ENCODE results near the gene ZBP1.

Gene ZBP1

DNA sequence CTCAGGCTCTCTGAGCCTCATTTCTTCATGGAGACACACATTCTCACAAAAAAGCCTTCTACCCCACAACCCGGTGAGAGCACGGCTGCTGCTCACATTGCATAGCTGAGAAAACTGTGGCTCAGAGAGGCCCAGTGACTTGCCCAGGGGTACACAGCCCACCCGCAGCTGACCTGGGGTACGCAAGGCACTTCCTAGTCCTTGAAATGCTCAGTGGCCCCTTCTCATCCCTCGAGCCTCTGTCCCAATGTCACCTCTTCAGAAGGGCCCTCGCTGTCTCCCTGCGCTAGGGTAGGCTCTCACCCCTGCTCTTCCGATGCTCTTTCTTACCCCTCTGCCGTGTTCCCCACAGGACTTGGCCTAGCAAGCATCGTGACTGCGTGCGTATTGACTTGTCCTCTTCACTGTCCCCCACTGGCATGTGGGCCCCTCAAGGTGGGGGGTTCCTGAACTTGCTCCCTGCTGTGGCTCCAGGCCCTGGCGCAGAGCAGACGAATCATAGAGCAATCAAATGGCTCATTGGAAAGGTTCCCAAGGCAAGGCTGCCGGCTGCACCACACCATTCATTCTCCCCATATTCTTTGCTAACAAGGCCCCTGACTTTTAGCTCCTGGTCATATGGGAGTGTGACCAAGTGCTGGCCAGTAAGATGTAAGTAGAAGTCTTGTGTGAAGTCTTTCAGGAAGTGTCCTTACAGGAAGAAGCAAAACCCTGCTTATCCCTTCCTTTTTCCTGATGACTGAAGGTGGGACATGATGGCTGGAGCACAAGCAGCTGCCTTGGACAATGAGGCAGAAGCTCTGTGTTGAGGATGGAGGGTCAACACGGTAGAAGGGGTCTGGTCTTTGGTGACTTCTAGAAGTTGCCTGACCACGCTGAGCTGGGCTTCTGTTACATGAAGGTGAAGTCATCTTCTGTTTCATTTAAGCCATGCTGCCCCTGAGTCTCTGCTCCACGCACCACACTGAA lies 36.7 kb downstream of the ZBP1 start:
- DNase-seq, result no peak

DNA sequence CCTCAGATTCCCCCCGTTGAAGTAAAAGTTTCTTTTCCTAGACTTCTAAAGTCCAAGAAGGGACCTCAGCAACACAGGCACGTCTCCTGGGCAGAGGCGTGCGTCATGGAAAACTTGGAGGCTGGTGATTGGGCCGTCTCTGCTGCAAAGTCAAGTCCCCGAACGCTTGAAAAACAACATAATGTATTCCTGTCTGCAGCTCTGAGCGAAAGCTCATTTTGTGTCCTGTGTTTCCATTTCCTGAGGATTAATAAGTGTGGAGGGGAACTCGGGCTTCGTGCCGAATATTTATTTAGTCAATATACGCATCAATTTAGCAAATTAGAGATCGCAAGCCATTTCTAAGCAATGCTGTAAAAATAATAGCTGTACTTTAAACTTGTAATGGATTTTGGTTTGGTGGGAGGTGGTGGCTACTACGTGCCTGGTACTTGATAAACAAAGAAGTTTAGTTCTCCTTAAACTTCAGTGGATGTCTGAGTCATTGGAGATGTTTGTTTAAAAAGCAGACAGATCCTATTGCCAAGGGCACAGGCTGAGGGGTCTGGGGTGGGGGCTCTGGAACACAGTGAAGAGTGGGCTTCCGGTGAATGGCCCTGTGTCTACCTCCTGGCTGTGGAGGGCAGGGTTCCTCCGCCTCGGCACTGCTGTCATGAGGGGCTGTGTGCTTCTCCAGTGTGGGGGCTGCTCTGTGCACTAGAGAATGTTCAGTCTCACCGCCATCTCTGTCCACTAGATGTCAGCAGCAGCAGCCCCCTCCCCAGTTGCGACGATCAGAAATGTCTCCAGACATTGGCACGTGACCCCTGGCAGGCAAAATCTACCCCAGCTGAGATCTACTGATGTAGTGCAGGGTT lies 37.6 kb downstream of the ZBP1 start:
- DNase-seq, result no peak

DNA sequence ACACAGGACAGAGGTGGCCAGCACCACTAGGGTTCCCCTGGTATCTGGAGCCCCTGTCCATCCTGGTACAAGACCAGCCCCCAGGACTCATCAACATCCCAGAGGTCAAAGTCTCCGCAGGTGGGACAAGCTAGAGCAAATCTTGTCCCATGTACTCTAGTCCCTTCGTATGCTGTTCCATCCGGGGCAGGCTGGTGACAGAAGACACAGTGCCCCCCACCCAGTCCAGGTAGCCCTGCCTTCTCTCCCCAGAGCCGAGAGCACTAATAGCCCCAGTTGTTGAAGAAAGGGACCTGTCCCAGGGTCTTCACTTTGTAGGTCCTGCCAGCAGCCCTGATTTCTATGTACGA lies 38.2 kb downstream of the ZBP1 start:
- no peak for DNase-seq

DNA sequence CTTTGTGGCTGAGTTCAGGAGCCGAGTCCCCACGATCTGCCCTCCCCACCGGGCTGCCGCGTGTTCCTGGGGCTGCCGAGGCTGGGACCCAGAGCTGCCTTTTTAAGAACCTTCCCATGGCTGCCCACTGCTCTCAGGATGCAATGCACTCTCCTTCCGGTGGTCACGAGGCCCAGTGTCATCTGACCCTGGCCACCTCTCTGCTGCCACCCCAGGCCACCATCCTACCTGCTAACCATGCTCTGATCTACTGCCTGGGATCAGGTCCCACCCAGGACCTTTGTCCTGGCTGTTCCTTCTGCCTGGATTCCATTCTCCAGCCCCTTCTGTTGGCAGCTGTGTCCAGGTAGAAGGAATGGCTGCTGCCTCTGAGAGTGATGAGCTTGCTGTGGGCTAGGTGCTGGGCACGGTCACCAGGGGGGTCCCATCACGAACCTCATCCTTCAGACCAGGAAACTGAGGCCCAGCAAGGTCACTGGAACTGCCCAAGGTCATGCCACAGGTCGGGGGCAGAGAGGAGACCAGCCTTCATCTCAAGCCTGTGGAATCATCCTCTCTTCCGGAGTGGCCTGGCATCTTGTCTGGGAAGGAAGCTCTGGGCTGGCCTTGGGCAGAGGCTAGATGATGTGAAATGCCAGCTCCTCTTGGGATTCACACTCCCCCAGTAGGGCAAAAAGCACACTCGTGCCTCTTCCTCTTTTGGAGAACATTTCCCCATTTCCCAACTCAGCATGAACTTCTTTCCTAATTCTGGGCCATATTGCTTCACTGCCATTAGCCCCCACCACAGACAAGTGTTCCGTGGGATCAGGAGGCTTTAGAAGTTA lies 38.8 kb downstream of the ZBP1 start:
- no peak for DNase-seq

DNA sequence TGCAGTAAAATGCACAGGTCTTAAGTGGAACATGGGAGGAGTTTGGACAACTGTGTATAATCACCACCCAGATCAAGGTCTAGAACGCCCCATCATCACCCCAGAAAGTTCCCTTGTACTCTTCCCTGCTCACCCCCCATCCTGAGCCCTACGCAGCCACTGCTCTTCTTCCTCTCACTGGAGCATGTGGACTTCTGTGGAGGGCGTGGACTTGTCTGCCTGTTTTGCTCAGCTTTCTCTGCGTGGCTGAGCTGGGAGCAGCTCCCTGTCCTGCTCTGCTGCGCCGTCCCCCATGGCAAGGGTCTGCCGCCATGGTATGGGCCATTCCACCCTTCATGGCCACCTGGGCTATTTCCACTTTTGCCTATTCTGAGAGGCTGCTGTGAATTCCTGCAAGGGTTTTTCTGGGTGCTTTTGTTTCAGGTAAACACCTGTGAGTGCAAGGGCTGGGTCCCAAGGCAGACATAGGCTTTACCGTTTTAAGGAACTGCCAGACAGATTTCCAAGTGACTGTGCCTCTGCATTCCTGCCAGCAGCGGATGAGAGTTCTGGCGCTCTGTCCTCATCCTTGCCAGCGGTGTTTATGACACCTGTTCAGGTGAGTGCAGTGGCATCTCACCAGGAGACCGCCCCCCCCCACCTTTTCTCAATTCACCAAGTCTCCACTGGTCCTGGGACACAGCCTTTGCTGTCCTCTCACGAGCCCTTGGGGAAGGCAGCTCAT lies 39.6 kb downstream of the ZBP1 start:
- DNase-seq, result no peak

DNA sequence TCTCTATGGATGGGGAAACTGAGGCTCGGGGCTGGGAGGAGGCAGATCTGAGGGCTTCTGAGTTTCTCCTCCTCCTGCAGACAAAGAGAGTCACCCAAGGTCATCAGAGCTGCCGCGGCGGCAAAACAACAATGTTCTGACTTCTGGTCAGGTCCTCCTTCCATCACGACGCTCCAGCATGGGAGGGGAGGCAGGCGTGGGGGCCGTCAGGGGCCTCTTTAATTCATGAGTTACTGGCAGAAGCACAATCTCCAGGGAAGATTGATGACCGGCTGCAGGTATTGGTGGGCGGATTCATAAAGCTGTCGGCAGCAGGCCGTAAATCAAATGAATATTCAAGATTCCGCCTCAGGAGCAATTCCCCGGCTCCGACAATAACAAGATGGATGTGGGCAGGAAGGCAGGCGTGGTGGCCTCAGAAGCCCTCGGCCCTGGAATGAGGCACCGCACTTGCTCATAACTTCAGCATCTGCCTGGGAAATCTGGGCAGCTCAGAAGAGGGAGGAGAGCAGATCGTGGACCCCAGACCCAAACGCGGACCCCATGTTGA lies 40.3 kb downstream of the ZBP1 start:
- DNase-seq, result no peak

DNA sequence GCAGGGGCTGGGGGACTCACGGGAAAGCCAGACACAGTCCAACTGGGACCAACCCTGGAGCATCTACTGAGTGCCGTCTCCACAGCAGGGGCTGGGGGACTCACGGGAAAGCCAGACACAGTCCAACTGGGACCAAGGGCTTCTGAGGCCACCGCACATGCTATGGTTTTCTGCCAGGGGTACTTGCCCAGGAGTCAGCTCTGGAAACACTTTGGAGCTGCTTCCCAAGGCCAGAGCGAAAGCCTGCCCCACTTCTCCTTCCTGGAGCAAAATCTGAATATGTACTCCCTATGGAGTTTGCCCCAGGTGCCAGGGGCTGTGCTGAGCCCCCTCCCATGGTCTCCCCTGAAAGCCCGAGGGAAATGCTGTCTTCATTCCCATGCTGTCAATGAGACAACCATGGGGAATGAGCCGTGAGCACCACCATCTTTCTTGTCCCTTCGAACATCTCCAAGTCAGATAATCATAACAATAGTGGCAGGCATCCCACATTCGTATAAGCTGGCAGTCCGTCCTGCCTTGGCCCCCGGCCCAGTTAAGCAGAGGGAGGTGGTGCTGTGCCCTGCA lies 40.8 kb downstream of the ZBP1 start:
- no peak for DNase-seq

DNA sequence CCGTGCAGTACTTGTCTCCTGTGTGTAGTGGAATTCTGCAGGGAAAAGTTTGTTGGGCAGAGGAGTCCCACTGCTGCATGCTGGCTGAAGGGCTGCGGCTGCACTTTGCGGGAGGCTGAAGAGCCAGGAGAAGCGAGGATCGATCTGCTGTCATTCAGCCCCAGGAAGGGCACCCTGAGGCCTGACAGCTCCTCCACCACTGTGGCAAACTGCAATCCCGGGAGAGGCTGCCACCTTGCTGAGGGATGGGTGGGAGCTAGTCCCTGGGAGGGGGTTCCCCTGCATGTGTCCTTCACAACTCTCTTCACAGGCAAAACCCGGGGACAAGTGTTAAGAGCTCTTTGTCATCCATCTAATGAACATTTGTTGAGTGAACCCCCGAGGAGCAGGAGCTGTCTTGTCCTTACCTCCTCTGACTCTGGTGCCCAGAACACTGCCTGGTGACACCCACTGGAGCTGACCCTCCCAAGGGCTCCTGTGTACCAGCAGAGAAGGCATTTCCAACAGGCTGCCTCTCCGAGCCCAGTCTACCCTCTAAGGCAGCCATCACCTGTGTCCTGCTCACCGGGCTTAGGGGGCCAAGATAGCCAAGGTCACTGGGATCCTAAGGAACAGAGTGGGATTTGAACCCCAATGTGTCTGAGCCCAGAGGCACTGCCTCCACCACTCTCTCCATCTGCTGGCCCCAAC lies 41.6 kb downstream of the ZBP1 start:
- no peak for DNase-seq

DNA sequence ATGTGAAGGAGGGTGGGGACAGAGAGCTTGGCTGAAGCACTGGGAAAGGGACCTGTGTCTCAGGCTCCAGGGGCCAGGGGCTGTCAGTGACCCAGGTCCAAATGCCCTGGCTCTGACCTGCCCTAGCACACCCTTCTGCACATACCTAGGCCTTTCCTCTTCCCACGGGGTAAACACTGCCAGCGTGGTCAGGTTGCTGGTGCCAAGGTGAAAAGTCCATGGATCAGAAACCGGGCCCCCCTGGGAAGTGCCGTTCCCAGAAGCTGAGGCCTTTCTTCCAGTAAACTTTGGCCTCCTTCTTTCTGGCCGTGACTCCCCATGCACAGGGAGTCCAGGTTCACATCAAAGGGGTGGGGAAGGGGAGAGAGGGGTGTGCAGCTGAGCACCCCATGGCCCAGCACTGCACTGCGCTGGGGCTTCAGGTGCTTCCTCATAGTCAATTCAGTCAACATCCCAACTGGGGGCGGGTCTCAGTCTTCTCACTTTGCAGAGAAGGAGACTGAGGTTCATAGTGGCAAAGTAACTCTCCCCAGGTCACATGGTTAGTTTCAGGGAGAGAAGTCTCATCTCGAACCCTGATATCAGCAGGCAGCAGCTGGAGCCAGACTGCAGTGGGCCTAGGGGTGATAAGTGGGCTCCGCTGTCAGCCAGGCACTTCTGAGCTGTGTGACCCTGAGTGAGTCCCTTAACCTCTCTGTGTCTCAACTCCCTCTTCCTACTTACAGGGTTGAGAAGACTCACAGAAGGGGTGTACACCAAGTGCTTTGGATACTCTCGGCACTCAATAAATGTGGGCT lies 42.3 kb downstream of the ZBP1 start:
- no peak for DNase-seq

DNA sequence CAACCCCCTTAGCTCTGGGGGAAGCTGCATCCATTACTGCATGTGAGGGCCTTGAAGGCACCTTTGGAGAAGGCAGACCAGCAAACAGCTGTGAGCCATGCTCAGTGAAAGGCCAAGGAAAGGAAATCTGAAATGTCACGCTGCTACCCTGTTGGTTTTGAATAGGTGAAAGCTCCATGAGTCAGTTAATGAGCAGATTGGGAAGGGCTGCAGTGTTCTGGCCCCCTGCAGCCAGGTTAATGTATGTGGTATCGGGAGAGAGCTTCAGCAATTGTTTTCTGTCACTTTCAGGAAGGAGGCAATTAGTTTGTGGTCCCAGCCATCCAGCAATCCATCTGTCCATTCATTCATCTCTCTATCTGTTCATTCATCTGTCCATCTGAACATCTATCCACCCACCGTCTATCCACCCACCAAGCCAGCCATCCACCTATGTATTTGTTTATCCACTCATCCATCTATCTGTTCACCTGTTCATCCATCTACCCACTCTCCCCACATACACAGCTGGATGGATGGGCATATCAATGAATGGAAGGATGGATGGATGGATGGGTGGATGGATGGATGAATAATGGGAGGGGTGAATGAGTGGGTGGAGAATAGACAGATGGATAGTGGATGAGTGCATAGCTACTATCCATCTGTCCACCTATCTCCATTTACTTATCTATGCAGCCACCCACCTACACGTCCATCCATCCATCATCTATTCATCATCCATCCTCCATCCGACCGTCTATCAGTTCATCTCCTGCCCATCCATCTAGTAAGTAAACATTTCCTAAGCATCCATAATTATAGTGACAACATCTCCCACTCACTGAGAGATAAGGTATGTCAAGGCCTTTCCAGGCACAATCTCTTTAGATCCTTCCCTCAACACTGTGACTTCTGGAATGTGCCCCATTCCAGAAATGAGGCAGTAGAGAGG lies 43.3 kb downstream of the ZBP1 start:
- no peak for DNase-seq

DNA sequence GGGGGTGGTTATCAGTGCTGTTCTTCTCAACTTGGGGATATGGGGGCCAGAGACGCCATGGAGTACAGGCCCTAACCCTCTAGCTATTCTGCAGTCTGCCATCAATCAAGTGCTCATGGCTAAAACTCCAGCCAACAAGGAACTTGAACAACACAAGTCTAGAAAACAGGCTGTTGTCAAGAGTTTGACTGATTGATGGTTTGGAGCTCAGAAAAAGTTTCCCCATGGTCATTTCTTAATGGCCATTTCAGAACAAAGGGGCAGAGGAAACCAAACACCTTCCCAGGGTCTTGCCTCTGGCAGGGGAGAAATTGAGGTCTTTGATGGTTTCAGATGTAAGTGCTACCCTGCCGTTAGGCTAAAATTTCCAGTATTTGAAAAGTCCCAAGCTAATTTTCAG lies 44.2 kb downstream of the ZBP1 start:
- DNase-seq, result no peak

DNA sequence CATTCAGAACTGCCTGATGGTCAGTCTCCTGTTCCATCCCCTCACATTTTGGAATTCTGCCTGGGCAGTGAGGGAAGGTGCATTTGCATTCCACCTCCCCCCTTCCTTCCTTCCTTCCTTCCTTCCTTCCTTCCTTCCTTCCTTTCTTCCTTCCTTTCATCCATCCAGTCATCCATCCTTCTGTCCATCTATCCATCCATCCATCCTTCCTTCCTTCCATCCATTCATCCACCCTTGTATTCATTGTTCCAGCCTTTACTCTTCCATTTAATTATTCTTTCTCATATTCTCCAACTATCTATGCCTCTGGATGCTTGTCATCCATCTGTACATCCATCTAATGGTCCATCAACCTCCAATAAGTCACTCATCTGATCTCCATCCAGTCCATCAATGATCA lies 45.3 kb downstream of the ZBP1 start:
- DNase-seq, result no peak

DNA sequence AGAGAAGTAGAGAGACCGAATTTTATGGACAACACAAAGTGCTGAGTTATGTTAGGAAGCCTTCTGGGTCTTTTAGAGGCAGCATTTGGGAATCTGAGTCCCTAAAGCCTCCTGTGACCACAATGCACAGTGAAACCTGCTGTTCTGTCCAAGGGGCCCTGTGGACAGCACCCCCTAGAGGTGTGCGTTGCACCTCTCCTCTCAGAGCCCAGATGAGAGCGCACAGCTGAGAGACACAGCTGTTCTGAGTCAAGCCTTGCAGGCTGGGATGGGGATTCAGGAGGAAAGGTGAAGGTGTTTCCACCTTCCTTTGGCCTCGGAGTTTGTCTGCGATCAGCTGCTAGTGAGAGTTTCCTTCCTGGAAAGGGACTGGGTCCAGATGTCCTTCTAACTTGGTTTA lies 46.3 kb downstream of the ZBP1 start:
- DNase-seq, result no peak

DNA sequence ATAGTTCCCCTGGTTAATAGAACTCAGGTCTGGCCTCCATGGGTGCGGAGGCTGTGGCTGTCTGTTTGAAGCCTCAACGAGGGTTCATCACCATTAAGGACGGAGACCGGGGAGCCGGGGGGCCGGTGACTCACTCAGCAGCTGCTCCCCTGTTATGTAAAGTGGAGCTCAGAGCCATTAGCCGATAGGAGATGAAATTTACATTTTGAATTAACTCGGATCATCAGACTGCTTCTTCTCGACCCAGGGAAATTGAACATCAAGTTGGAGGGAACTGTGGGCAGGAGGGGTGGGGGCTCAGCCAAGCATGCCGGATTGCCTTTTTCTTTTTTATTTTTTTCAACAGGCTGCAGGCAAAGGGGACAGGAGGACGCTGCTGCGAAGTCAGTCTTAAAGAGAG lies 47.0 kb downstream of the ZBP1 start:
- DNase-seq, result no peak

DNA sequence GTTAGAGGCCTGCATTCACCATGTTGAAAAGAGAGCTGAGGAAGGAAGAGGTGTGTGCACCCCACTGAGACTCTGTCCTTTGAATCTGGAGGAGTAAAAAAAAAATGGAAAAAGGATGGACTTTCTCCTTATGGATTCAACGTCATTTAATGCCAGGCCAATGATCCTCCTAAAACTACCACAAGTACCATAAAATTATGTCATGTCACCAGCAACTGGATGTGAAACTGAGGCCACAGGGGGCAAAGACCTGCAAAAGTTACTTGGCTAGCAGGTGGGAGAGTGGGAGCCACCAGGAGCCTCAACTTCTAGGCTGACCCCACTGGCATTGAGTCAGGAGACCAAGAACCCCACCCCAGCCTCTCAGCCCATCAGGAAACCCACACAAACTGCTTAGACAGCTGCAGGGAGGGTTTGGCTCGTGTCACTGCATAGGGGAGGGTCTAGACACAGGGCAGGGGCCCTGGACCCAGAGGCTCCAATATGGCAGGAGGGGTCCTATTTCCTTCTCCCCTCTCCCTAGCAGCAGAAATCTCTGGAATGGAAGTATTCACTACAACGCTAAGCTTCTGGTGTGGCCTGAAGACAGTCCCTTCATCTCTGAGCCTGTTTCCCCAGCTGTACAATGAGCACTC lies 48.3 kb downstream of the ZBP1 start:
- DNase-seq, result no peak

DNA sequence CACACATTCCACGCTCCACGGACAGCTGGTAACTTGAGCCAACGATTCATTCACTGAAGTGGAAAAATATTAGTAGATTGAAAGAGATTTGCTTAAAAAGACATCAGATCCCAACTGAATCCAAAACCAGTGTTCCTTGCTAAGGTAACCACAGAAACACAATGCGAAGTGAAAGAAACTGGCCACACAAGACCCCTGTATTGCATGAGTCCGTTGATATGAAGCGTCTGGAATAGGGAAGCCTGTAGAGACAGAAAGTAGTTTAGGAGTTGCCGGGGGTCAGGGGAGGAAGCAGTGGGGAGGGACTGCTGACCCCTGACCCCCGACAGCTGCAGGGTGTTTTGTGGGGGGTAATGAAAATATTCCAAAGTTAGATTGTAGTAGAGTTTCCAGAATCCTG lies 49.3 kb downstream of the ZBP1 start:
- DNase-seq, result no peak

DNA sequence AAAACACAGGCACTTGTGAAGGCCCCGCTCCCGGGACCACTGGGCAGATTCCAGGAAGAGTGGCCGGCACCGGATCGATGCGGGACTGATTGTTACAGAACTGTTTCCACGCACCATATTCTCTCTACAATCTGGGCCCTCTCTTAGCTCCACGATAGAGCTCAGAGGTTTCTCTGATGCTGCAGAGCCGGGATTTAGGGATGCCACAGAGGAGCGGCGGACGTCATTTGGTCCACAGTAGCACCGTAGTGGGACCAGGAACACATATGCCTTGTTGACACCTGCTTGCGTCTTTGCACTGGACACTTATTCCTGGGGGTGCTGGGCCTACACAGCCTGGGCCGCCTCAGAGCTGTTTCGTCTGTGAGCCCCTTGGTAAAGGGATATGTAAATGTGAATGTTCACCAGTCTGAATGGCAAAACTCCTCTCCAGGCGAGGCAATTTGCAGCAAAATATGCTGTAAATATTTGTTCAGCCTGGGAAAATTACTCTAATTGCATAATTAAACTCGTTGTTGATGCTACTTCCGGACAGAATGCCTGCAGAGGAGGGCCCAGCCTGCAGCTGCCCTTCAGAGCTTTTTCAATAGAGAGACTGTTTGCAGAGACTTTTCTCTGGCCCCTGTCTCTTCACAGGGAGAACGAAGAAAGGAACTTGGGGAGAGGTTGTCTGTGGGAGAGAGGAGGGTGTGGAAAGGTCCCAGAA lies 49.9 kb downstream of the ZBP1 start:
- DNase-seq, result no peak

DNA sequence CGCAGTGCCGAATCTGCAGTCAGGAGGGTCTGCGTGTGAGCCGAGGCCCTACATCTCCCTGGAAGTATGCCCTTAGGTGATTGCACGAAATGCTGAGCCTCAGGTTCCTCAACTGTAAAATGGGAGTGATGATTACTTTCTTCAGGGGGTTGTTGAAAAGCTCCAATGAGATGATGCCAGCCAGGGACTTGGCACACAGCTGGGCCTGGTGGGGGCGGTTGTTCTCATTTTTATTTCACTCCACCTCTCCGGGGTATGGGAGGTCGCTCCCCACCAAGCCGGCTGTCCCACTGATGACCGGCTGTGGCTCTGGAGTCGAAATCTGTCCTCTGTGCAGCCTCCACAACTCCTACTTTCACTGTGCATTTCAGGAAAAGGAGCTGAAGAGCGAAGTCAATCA lies 51.3 kb downstream of the ZBP1 start:
- DNase-seq, result no peak
